GM19351 (cell line): ENCODE results near the gene TRIM66.

Source experiments
- ATAC-seq: cut with Tn5 transposase; IDR thresholded peaks from one replicate; pipeline ENCODE4 v1.9.1; 2021; ENCODE audit warnings: mild to moderate bottlenecking, moderate library complexity; ENCODE audit not compliant: unreplicated experiment

The TRIM66 gene

GRCh38 chr11:8713760-8714454 is 31.4 kb upstream of the TRIM66 start:
- no peak for ATAC-seq

- ATAC-seq = no peak
Observed at GRCh38 chr11:8712506-8712905, 30.0 kb upstream of the TRIM66 start.

DNA sequence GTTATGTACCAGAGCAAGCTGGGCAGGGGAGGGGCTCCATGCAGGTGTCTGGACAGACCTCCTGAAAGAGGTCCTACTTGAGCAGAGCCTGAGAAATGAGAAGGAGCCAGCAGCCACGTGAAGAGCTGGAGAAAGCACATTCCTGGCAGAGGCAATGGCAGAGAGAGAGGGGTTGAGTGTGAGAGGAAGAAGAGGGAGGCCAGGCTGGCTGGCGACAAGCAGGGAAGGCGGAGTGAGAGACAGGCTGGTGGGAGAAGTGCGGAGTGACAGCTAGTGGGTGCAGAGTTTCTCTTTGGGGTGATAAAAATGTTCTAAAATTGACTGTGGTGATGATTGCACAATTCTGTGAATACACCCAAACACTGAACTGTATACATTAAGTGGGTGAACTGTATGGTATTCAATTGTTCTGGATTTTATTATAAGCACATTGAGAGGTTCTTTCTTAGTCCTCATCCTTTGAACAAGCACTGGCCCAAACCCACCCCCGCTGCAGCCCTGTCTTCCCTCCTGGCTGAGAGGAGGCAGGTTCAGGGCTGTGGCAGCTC is 29.5 kb upstream of the TRIM66 start:
- no peak for ATAC-seq

DNA sequence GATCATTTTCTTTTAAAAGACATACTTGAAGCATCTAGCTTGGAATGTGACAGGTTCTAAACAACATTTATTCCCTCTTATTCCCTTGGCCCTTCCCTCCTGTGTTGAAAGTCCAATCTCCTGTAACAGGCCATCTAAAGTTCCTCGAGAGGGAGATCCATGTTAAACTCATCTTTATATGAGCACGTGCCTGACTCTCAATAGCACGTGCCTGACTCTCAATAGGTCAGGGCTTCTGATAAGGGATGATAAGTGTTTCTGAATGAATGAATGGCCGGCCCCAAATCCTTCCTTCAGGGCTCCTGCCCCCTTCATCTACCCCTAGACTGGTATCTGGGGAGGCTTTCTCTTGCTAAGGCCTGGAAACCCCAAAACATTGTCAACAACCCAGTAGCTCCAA is 27.3 kb upstream of the TRIM66 start:
- no peak for ATAC-seq

DNA sequence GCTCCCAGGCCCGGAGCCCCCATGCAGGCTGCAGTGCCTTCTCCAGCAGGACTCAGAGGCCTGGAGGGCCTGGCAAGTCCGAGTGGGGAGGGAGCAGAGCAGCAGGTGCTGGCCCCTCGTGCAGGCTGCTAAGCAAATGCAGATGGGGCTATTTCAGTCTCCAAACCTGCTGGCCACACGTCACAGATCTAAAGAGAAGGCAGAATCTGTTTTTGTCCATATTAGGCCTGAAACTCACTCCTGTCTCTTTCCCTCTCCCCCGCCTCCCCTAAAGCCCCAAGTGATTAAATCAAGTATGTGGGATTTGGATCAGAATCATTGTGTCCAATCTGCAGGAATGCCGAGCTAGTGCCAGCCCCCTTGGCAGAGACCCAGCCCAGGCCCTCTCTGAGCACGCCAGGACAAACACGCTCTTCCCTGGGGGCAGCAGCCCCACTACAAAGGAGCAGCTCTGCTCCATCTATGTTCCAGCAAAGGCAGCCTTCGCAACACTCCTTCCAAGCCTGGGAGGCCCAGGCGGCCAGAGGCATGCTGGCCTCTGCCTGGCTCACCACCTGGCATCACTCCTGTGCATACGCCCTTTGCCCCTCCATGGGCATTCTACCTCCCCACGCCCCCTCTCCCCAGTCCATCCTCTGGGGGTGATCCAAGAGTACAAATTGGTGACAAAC is 26.7 kb upstream of the TRIM66 start:
- no peak for ATAC-seq

DNA sequence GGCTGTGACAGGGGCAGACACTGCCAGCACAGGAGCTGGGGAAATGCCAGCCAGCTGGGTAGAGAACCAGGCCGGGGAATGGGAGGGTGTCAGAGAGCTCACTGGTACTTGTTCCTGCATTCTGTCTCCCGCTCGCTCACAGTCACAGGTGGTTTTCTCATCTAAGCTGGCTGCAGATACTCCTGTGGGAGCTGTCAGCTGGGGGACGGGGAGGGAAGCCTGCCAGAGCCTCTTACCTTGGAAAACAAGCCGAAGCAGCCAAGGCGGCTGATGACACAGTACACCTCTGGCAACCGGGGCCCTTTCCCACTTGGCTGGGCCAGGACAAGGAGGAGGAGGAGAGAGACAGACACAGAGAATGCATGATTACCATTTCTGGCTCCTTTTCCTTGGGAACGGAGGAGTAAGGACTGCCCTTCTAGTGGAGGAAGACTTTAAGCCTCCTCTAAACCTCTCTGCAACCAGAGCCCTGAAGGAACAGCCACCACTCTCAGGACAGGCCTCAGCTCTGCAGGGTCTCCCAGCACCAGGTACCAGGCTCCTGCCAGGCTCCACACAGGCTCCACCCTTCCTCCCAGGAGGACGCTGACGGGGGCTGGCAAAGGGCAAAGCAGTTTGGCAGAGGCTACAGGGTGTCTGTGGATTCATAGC is 25.2 kb upstream of the TRIM66 start:
- no peak for ATAC-seq

DNA sequence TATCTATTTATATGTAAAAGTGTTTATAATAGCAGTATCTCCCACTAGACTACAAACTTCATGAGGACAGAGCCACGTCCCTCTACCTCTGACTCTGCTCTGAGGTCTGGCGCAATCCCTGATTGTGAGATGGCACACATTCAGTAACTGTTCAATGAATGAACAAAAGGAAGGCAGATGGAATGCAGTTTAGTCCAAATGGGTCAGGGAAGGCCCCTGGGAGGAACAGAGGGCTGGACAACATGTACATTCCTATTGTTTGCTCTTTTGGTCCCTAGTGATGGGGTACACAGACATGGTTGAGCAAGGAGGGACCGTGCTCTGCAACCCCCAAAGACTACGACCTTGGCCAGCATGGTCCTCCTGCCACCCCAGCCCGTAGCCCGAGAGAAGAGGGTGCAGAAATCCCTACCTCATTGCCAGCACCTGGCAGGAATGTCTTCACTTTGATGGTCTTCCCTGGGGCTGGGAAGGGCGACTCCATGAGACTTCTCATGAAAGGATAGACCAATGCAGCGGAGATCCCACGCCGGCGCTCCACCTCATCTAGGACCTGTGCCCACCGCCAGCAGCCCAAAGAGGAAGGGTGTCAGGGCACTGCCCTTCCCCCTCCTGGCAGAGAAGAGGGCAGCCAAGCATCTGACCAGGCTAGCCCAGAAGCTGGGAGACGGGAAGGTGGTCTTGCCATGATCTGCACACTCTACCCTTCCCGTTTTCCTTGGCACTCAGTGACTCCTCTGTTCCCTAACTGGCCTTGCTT is 24.4 kb upstream of the TRIM66 start:
- ATAC-seq = no peak

DNA sequence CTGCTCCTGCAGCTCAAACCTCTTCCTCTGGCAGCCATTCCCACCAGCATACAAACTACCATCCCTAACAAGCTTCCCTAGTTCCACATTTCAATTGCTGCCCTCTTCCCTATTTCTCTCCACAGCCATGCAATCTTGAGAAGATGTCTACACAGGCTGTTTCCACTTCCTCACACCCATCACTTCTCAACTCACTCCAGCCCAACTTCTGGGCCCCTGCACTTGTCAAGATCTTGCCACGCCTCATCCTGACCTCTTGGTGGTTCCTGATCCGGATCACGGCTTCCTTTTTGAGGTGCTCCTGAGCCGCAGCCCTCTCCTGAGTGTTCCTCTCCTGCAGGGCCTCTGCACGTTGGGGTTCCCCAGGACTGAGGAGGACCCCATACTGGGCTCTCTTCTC is 22.7 kb upstream of the TRIM66 start:
- no peak for ATAC-seq

DNA sequence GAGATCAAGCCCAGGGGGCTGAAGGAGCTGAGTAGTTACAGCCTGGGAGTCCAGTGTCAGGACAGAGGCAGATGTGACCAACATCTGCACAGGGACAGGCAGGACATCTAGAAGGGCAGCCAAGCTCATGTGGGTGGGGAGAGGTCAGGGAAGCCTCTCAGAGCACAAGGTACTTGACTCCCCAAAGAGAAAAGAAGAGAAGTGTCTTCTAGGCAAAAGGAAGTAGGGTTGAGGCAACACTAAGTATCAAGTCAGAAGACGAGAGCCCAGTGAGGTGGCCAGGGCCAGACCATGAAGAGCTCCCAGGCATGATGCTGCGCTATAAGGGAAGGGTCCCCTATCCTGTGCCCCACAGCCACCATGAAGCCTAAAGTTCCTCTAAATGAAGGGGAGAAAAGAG is 21.7 kb upstream of the TRIM66 start:
- ATAC-seq = no peak

DNA sequence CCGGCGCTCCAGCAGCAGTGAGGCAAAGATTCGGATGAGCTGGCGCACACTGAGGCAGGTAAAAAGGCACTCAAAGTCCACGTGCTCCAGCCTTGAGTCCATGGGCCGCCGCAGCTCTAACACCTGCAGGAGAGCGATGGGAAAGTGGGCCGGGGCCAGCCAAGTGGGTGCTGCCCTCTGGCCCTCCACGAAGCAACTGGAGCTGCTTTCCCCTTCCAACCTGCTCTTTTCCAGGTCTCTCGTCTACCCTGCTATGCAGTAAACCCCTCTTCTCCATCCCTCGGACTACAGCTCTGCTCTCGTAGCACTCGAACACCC is 20.1 kb upstream of the TRIM66 start:
- ATAC-seq = no peak

DNA sequence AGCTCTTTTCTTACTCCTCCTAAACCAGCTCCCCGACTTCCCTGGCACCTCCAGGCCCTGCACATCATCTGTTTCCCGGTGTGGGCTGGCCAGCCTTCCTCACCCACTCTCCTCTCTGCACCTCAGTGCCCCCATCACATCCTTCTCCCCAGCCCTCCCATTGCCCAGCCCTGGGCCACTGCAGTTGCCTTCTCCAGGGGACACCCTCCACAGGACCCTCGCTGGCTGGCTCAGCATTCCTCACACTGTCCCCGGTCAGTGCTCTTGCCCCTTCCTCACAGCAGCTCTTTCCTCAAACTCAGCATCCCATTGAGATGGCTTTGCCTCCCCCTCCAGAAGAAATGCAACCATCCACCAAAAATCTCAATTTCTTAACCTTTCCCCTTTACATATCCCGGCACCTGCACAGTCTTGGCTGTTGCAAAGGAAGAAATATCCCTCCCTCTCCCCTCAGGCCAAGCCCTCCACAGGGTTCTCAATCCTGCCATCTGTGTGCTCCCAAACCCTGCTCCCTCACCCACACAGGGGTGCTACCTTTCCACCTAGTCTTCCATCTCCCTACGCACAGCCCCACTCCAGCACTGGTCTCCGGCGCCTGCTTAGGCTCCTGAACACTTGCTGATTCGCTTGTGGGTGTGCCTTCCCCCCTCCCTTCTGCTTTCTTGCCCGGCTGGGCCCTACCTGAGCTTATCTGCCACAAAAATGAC is 19.6 kb upstream of the TRIM66 start:
- ATAC-seq = no peak

DNA sequence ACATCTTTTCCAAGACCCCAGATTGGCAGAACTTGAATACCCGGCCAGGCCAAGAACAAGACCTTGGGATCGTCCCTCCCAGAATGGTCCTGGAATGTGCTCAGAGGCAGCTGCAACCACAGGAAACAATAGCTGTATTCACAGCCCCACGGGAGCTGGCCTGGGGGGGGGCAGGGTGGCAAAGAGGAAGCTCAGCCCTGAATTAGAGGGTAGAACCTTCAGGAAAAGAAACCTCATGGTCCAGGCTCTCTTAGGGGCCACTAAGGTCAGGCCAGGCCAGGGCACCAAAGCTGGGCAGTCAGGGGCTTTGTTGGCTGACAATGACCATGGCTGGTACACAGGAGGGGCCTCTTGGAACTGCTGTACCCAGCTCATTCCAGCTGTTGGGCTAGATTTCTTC is 17.4 kb upstream of the TRIM66 start:
- ATAC-seq = no peak

DNA sequence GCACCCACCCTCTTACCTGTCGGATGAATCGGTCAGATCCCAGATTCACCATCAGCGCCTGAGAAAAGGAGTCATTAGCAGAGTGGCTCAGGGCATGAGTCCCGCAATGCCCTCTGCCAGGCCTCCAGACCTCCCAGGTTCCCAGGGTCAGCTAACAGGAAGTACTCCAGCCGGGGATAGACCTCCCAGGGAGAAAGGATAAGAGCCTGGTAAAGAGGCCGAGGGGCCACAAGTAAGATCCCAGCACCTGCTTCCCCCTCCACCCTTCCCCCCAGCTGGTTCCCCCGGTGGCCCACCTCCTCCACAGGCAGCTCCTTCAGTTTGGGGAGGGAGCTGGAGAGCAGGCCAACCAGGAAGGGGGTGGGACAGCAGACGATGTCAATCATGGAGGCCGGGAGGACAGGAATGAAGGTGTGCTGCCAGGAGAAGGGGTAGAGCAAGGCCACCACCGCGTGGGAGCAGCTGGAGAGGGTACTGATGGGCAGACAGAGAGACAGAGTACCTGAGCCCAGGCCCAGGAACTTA is 16.5 kb upstream of the TRIM66 start:
- no peak for ATAC-seq

GRCh38 chr11:8698379-8698851 is 15.9 kb upstream of the TRIM66 start:
- ATAC-seq = no peak

DNA sequence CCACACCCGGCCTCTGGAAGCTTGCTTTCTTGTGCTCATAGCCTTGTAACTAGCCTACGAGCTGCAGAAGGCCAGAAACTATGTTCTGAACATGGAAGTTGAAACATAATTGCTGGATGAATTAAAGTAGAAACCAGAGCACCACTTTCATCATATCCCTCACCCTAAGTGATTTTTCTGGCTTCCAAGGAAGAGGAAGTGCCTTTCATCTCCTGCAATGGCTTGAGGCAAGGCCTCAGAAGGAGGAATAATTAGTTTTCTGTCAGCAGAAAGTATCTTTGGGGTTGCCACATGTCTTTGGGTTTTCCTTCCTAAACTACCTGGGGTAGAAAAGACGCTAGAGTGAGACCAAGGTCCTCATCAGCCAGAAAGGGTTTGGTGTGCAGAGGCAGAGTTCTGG is 14.6 kb upstream of the TRIM66 start:
- no peak for ATAC-seq

DNA sequence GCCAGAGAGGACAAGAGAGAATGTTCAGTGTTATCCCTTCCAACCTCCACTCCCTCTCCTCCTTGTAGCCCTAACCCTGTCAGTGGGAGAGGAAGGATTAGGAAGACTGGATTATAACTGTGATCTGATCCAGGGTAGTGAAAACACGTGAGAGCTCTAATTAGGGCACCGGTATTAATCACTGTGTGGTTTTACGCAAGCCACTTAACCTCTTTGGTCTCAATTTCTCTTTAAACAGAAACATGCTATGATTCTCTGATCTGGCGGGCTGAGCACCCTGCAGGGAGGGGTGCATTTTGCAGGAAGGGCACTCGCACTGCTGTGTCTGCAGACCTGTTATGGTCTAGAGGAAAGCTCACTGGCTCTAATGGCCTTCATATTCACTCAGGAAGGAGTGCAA is 11.7 kb upstream of the TRIM66 start:
- no peak for ATAC-seq

- no peak for ATAC-seq
Observed at GRCh38 chr11:8693555-8693954, 11.1 kb upstream of the TRIM66 start.

DNA sequence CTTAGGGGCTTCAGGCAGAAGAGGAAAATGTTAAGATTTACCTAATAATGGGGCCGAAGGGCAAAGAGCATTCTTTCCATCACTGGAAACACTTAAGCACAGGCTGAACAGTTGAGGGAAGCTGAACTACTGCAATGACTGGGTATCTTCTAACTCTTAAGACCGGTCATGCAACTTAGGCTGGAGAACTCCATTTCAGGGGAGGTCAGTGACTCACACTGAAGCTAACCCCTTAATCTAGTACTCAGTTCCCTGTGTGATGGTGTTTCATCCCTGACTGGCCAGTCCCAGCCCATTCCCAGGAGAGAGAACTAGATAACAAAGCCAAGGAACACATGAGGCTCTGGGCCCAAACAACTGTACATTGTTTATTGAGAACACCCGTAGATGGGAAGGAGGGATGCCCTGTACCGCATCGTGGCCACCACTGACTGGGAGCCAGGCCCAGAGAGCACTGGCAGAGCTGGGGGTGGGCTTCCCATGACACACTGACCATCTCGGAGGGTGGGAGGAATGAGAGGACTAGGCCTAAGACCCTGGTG is 10.6 kb upstream of the TRIM66 start:
- no peak for ATAC-seq

DNA sequence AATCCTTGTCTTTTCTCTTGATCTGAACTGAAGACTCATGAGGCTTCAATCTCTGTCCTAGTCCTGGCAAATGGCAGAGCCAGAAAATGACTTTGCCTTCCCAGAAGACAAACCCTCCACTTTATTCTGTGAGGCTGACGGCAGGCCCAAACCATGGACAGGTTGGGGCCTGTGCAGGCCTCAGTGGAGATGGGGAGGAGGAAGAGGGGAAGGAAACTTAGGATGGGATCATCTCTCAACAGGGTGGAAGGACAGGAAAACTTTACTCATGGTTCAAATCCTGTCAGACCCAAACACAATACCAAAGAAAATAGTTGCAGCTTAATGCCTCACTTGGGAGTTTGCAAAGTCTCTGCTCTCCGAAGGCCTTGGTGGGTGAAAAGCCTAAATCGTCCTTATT is 10.0 kb upstream of the TRIM66 start:
- no peak for ATAC-seq

DNA sequence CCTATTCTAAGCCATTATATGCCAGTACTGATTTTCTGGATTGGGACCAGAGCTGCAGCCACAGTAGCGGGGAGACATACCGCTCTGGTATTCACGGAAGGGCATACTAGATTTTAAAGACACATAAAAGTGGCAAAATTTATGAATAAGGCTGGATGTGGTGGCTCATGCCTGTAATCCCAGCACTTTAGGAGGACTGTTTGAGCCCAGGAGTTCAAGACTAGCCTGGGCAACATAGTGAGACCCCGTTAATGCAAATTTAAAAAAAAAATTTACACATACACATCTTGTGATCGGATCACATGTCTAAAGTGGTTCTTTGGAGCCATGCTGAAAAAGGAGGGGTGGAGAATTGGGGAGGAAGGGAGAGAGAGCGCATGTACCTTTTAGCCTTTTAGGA is 9.1 kb upstream of the TRIM66 start:
- ATAC-seq = no peak
